C4-2B (cell line): Measurements from ENCODE around the gene STRN.

Source experiments
- ZFX ChIP-seq: fragments of 450-650 bp; IDR thresholded peaks from 2 replicates; pipeline ENCODE4 v1.6.1; 2017
- TF ChIP-seq, protein P1 (sequence below): fragments of 450-650 bp; conservative IDR thresholded peaks from 2 replicates; pipeline ENCODE4 v1.5.1; 2017; ENCODE audit warnings: mild to moderate bottlenecking

DNA sequence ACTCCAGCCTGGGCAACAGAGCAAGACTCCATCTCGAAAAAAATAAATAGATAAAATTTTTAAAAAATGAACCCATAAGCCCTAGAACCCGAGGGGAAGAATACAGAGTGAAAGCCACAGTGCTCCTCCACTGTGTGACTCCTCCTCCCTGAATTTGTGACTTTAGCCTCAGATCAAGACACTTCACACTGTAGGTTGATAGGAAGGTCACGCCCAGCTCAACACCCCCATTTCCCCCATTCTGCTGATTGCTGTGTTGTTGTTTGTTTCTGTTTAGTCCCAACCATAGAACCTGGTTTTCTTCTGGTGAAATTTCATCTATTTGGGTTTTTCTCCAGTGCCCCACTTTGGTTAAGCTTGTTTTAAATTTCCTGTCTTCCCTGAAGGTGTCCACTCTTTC, 167.6 kb downstream of the STRN start:
- TF ChIP-seq, protein P1, sequence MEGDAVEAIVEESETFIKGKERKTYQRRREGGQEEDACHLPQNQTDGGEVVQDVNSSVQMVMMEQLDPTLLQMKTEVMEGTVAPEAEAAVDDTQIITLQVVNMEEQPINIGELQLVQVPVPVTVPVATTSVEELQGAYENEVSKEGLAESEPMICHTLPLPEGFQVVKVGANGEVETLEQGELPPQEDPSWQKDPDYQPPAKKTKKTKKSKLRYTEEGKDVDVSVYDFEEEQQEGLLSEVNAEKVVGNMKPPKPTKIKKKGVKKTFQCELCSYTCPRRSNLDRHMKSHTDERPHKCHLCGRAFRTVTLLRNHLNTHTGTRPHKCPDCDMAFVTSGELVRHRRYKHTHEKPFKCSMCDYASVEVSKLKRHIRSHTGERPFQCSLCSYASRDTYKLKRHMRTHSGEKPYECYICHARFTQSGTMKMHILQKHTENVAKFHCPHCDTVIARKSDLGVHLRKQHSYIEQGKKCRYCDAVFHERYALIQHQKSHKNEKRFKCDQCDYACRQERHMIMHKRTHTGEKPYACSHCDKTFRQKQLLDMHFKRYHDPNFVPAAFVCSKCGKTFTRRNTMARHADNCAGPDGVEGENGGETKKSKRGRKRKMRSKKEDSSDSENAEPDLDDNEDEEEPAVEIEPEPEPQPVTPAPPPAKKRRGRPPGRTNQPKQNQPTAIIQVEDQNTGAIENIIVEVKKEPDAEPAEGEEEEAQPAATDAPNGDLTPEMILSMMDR = no peak
- TF ChIP-seq ZFX = no peak
